HUES6 (cell line): ENCODE data around the gene ATXN1.
A peak's percentile ranks its signal among the peaks of the same experiment; 100 is the strongest.

Source experiments
- H3K27ac ChIP-seq: 2 replicates; pipeline ENCODE4 v1.7.0; 2013; ENCODE audit warnings: low read depth, mild to moderate bottlenecking, low read length, inconsistent platforms
- H3K27me3 ChIP-seq: 2 replicates; pipeline ENCODE4 v1.6.1; 2013; ENCODE audit warnings: low read length; ENCODE audit not compliant: control insufficient read depth, insufficient read depth
- H3K36me3 ChIP-seq: 2 replicates; pipeline ENCODE4 v1.6.1; 2013; ENCODE audit warnings: low read length; ENCODE audit not compliant: control insufficient read depth, insufficient read depth
- H3K4me1 ChIP-seq: 2 replicates; pipeline ENCODE4 v1.6.1; 2013; ENCODE audit warnings: low read length; ENCODE audit not compliant: control insufficient read depth, insufficient read depth
- H3K4me3 ChIP-seq: 2 replicates; pipeline ENCODE4 v1.5.1; 2013; ENCODE audit warnings: low read depth, low read length
- H3K9ac ChIP-seq: one replicate; pipeline ENCODE4 v1.6.1; 2013; ENCODE audit warnings: mild to moderate bottlenecking, low read length
- H3K9me3 ChIP-seq: 2 replicates; pipeline ENCODE4 v1.6.1; 2013; ENCODE audit warnings: low read depth, low read length; ENCODE audit not compliant: control insufficient read depth, insufficient read depth

Gene ATXN1

GRCh38 chr6:16727996-16728395 lies 33.3 kb downstream of the ATXN1 start:
- H3K4me1 ChIP-seq, result peaks cover 18% of the 10 kb centered on the region
- H3K27me3 ChIP-seq, result no peaks in the 10 kb centered on the region
- no peaks in the 10 kb centered on the region for H3K9me3 ChIP-seq
- no peak overlapping the region for H3K9ac ChIP-seq
- no peak overlapping the region for H3K4me3 ChIP-seq
- H3K27ac ChIP-seq, result no peak overlapping the region
- no peaks in the 10 kb centered on the region for H3K36me3 ChIP-seq

- Histone ChIP-seq H3K36me3 (no peaks in the 10 kb centered on the region), H3K4me3 (no peak overlapping the region), H3K27me3 (no peaks in the 10 kb centered on the region), H3K9ac (no peak overlapping the region), H3K27ac (peak overlapping the region; percentile 22; the same call in 1 of the 2 replicates), H3K9me3 (no peaks in the 10 kb centered on the region), H3K4me1 (peaks cover 31% of the 10 kb centered on the region)
Measured at GRCh38 chr6:16725145-16725864, 36.0 kb downstream of the ATXN1 start.

- Histone ChIP-seq H3K4me3 (peak overlapping the region; percentile 18; the same call in 1 of the 2 replicates), H3K36me3 (no peaks in the 10 kb centered on the region), H3K27me3 (no peaks in the 10 kb centered on the region), H3K9me3 (no peaks in the 10 kb centered on the region), H3K4me1 (peaks cover 31% of the 10 kb centered on the region), H3K9ac (peak overlapping the region; percentile 41), H3K27ac (peak overlapping the region; percentile 77; the same call in 1 of the 2 replicates)
Measured at GRCh38 chr6:16723826-16724225, 37.4 kb downstream of the ATXN1 start.

GRCh38 chr6:16723402-16723801 lies 37.9 kb downstream of the ATXN1 start:
- peaks cover 31% of the 10 kb centered on the region for H3K4me1 ChIP-seq
- no peak overlapping the region for H3K4me3 ChIP-seq
- no peaks in the 10 kb centered on the region for H3K27me3 ChIP-seq
- no peaks in the 10 kb centered on the region for H3K9me3 ChIP-seq
- H3K9ac ChIP-seq, result peak overlapping the region; percentile 41
- no peaks in the 10 kb centered on the region for H3K36me3 ChIP-seq
- peak overlapping the region; percentile 77; the same call in 1 of the 2 replicates for H3K27ac ChIP-seq

- peak overlapping the region; percentile 34; the same call in 1 of the 2 replicates for H3K27ac ChIP-seq
- H3K27me3 ChIP-seq, result no peaks in the 10 kb centered on the region
- H3K9me3 ChIP-seq, result no peaks in the 10 kb centered on the region
- H3K4me1 ChIP-seq, result peaks cover 28% of the 10 kb centered on the region
- no peak overlapping the region for H3K9ac ChIP-seq
- H3K4me3 ChIP-seq, result no peak overlapping the region
- no peaks in the 10 kb centered on the region for H3K36me3 ChIP-seq
Measured at GRCh38 chr6:16722630-16723029, 38.6 kb downstream of the ATXN1 start.

- no peaks in the 10 kb centered on the region for H3K9me3 ChIP-seq
- H3K4me3 ChIP-seq, result no peak overlapping the region
- H3K9ac ChIP-seq, result no peak overlapping the region
- no peaks in the 10 kb centered on the region for H3K27me3 ChIP-seq
- no peak overlapping the region for H3K27ac ChIP-seq
- no peaks in the 10 kb centered on the region for H3K36me3 ChIP-seq
- peaks cover 28% of the 10 kb centered on the region for H3K4me1 ChIP-seq
Measured at GRCh38 chr6:16721977-16722376, 39.3 kb downstream of the ATXN1 start.

GRCh38 chr6:16720861-16721260 lies 40.4 kb downstream of the ATXN1 start:
- Histone ChIP-seq H3K4me1 (peaks cover 28% of the 10 kb centered on the region), H3K27me3 (no peaks in the 10 kb centered on the region), H3K27ac (no peak overlapping the region), H3K4me3 (no peak overlapping the region), H3K9ac (no peak overlapping the region), H3K9me3 (no peaks in the 10 kb centered on the region), H3K36me3 (no peaks in the 10 kb centered on the region)

GRCh38 chr6:16719488-16719887 lies 41.8 kb downstream of the ATXN1 start:
- Histone ChIP-seq H3K9me3 (no peaks in the 10 kb centered on the region), H3K4me3 (no peak overlapping the region), H3K4me1 (peaks cover 23% of the 10 kb centered on the region), H3K27ac (no peak overlapping the region), H3K27me3 (no peaks in the 10 kb centered on the region), H3K36me3 (no peaks in the 10 kb centered on the region), H3K9ac (no peak overlapping the region)

- Histone ChIP-seq H3K36me3 (no peaks in the 10 kb centered on the region), H3K27me3 (no peaks in the 10 kb centered on the region), H3K9ac (no peak overlapping the region), H3K27ac (no peak overlapping the region), H3K9me3 (no peaks in the 10 kb centered on the region), H3K4me3 (no peak overlapping the region), H3K4me1 (peaks cover 14% of the 10 kb centered on the region; the same call in 1 of the 2 replicates)
Measured at GRCh38 chr6:16718356-16718755, 42.9 kb downstream of the ATXN1 start.

- Histone ChIP-seq H3K9ac (no peak overlapping the region), H3K36me3 (no peaks in the 10 kb centered on the region), H3K9me3 (no peaks in the 10 kb centered on the region), H3K27ac (no peak overlapping the region), H3K27me3 (no peaks in the 10 kb centered on the region), H3K4me3 (no peak overlapping the region), H3K4me1 (peaks cover 15% of the 10 kb centered on the region)
Measured at GRCh38 chr6:16717275-16717942, 43.9 kb downstream of the ATXN1 start.

GRCh38 chr6:16716321-16716858 lies 44.9 kb downstream of the ATXN1 start:
- Histone ChIP-seq H3K9me3 (no peaks in the 10 kb centered on the region), H3K27ac (no peak overlapping the region), H3K9ac (no peak overlapping the region), H3K36me3 (no peaks in the 10 kb centered on the region), H3K4me3 (no peak overlapping the region), H3K27me3 (no peaks in the 10 kb centered on the region), H3K4me1 (peaks cover 10% of the 10 kb centered on the region)
